22Rv1 (cell line): ENCODE measurements around the gene INPP5A.

ENCODE experiments used
- ZFX ChIP-seq: fragments of 450-650 bp; IDR thresholded peaks from 2 replicates; pipeline ENCODE4 v1.6.1; 2017; ENCODE audit warnings: antibody characterized with exemption, borderline replicate concordance
- TF ChIP-seq, protein P1 (sequence below): fragments of 450-650 bp; IDR thresholded peaks from 2 replicates; pipeline ENCODE4 v1.5.1; 2017; ENCODE audit warnings: mild to moderate bottlenecking

DNA sequence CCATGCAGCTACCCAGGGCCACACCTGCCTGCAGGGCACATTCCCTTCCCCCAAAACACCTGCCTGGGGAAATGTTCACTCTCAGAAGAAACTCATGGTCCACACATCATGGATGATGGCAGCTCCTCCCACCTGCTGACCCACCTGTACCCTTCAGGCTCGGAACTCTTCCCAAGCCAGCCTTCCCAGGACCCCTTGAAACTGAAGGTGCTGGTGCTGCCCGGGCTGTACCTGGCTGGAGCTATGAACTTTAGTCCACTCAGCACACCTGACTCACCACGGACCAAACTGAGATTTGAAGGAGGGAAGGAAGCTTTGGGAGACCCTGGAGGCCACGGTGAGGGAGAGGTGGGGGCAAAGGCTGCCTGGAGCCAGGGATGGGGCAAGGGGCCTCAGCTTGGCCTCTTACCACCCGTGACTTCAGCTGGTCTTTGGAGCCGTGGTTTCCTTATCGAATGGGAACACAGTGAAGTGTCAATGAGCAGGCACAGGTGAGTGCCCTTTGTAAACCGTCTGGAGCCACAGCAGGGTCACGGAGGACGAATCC lies 30.1 kb upstream of the INPP5A start:
- TF ChIP-seq, protein P1, sequence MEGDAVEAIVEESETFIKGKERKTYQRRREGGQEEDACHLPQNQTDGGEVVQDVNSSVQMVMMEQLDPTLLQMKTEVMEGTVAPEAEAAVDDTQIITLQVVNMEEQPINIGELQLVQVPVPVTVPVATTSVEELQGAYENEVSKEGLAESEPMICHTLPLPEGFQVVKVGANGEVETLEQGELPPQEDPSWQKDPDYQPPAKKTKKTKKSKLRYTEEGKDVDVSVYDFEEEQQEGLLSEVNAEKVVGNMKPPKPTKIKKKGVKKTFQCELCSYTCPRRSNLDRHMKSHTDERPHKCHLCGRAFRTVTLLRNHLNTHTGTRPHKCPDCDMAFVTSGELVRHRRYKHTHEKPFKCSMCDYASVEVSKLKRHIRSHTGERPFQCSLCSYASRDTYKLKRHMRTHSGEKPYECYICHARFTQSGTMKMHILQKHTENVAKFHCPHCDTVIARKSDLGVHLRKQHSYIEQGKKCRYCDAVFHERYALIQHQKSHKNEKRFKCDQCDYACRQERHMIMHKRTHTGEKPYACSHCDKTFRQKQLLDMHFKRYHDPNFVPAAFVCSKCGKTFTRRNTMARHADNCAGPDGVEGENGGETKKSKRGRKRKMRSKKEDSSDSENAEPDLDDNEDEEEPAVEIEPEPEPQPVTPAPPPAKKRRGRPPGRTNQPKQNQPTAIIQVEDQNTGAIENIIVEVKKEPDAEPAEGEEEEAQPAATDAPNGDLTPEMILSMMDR, result no peak
- no peak for TF ChIP-seq ZFX
